PC-3 (cell line): ENCODE results near the gene POLR1A. TPM values are rescaled to one million over a fixed set of nuclear protein-coding genes. Genes with fewer than 3 reads are reported as not detected.

ENCODE experiments used
- ATAC-seq: fragments of 200-7000 bp; cut with Tn5 transposase; 2 replicates; pipeline ENCODE4 v1.9.1; 2020; ENCODE audit warnings: mild to moderate bottlenecking, moderate library complexity
- BruUV-seq: library from RNA; stranded (reverse); fragments of 400-500 nt; replicated peaks from 2 replicates; lab custom pipeline; 2021; lab: Mats Ljungman, UMichigan
- CTCF ChIA-PET: fragments of 300-600 bp; sonication (Branson Sonifier 250); formaldehyde crosslinking; loops from one replicate; lab custom pipeline; 2022; ENCODE audit warnings: antibody characterized with exemption; lab: Charles Lee
- POLR2A ChIA-PET: fragments of 300-600 bp; sonication (Branson Sonifier 250); formaldehyde crosslinking; loops from one replicate; lab custom pipeline; 2022; ENCODE audit warnings: antibody characterized with exemption; ENCODE audit not compliant: unreplicated experiment; lab: Charles Lee
- DNase-seq: peaks from one replicate; pipeline ENCODE4 v3.0.0-alpha.2; 2015
- H2AFZ ChIP-seq: fragments of 300-600 bp; sonication (generic); 2 replicates; pipeline ENCODE4 v1.6.0; 2016; ENCODE audit warnings: antibody characterized with exemption, low read length
- H3F3A ChIP-seq: fragments of 300-600 bp; sonication (generic); one replicate; pipeline ENCODE4 v1.6.0; 2017; ENCODE audit warnings: antibody characterized with exemption, low read length, control low read depth, mild to moderate bottlenecking; ENCODE audit not compliant: unreplicated experiment
- H3K27ac ChIP-seq: fragments of 300-600 bp; sonication (generic); 2 replicates; pipeline ENCODE4 v1.5.1; 2016; ENCODE audit warnings: mild to moderate bottlenecking, low read length
- H3K27me3 ChIP-seq: fragments of 300-600 bp; sonication (generic); 2 replicates; pipeline ENCODE4 v1.6.1; 2016; ENCODE audit warnings: low read length, mixed read lengths
- H3K36me3 ChIP-seq: fragments of 300-600 bp; sonication (generic); 2 replicates; pipeline ENCODE4 v1.6.1; 2016; ENCODE audit warnings: low read depth, mixed run types, low read length, mixed read lengths
- H3K4me1 ChIP-seq: fragments of 300-600 bp; sonication (generic); 2 replicates; pipeline ENCODE4 v1.5.1; 2016; ENCODE audit warnings: low read length; ENCODE audit not compliant: insufficient read depth
- H3K4me2 ChIP-seq: fragments of 300-600 bp; sonication (generic); 2 replicates; pipeline ENCODE4 v1.6.0; 2016; ENCODE audit warnings: low read length
- H3K4me3 ChIP-seq: fragments of 300-600 bp; sonication (generic); 2 replicates; pipeline ENCODE4 v1.5.1; 2016; ENCODE audit warnings: mild to moderate bottlenecking, low read length, mixed read lengths
- H3K79me2 ChIP-seq: fragments of 300-600 bp; sonication (generic); 2 replicates; pipeline ENCODE4 v1.6.1; 2017; ENCODE audit warnings: low read length, mixed read lengths
- H3K9ac ChIP-seq: fragments of 300-600 bp; sonication (generic); 2 replicates; pipeline ENCODE4 v1.6.0; 2016; ENCODE audit warnings: mild to moderate bottlenecking, low read length
- H3K9me2 ChIP-seq: fragments of 300-600 bp; sonication (generic); replicated peaks from 2 replicates; pipeline ENCODE4 v1.6.1; 2016; ENCODE audit warnings: mixed run types, low read length, mixed read lengths
- H3K9me3 ChIP-seq: fragments of 300-600 bp; sonication (generic); 2 replicates; pipeline ENCODE4 v1.6.1; 2016; ENCODE audit warnings: low read length, mixed read lengths
- H4K20me1 ChIP-seq: fragments of 300-600 bp; sonication (generic); 2 replicates; pipeline ENCODE4 v1.6.1; 2016; ENCODE audit warnings: low read length, mixed read lengths
- EZH2 ChIP-seq: fragments of 300-600 bp; sonication (generic); IDR thresholded peaks from one replicate; pipeline ENCODE4 v1.6.1; 2017; ENCODE audit warnings: antibody characterized with exemption, mild to moderate bottlenecking, low read length; ENCODE audit not compliant: unreplicated experiment
- EZH2phosphoT487 ChIP-seq: fragments of 300-600 bp; sonication (generic); IDR thresholded peaks from 2 replicates; pipeline ENCODE4 v1.6.1; 2018; ENCODE audit warnings: mild to moderate bottlenecking, antibody characterized with exemption, low read length, borderline replicate concordance
- intact Hi-C: fragments of 100-400 bp; cut with micrococcal nuclease; formaldehyde crosslinking; loops from 2 replicates; pipeline ENCODE4 v1.9.0; 2023
- total RNA-seq: library from RNA; depleted of rRNA; stranded (reverse); fragments of >200 nt; gene quantifications from 2 replicates; pipeline ENCODE4 v1.2.3, GENCODE V29; 2014
- TF ChIP-seq, protein P1 (sequence below): fragments of 300-600 bp; sonication (generic); conservative IDR thresholded peaks from 2 replicates; pipeline ENCODE4 v1.5.1; 2017; ENCODE audit warnings: antibody characterized with exemption, low read depth, mild to moderate bottlenecking, low read length

Gene POLR1A
- total RNA-seq, 1 experiment from 2014 or later = 25.1 TPM

- BruUV-seq = no TSS peak
- Histone ChIP-seq H3F3A (no peaks in the 10 kb centered on the region), H3K9ac (no peak overlapping the region), H3K4me1 (peaks cover 6% of the 10 kb centered on the region; the same call in 1 of the 2 replicates), H2AFZ (no peak overlapping the region), H4K20me1 (no peaks in the 10 kb centered on the region), H3K4me3 (no peak overlapping the region), H3K27me3 (no peaks in the 10 kb centered on the region), H3K27ac (no peak overlapping the region), H3K9me3 (no peaks in the 10 kb centered on the region), H3K4me2 (no peak overlapping the region), H3K79me2 (no peaks in the 10 kb centered on the region), H3K36me3 (no peaks in the 10 kb centered on the region), H3K9me2 (no peaks in the 10 kb centered on the region)
- intact Hi-C loops = no loop called here
- CTCF ChIA-PET = no interaction called here
- POLR2A ChIA-PET = no interaction called here
- no peak for DNase-seq
- no peak for TF ChIP-seq EZH2
- TF ChIP-seq, protein P1, sequence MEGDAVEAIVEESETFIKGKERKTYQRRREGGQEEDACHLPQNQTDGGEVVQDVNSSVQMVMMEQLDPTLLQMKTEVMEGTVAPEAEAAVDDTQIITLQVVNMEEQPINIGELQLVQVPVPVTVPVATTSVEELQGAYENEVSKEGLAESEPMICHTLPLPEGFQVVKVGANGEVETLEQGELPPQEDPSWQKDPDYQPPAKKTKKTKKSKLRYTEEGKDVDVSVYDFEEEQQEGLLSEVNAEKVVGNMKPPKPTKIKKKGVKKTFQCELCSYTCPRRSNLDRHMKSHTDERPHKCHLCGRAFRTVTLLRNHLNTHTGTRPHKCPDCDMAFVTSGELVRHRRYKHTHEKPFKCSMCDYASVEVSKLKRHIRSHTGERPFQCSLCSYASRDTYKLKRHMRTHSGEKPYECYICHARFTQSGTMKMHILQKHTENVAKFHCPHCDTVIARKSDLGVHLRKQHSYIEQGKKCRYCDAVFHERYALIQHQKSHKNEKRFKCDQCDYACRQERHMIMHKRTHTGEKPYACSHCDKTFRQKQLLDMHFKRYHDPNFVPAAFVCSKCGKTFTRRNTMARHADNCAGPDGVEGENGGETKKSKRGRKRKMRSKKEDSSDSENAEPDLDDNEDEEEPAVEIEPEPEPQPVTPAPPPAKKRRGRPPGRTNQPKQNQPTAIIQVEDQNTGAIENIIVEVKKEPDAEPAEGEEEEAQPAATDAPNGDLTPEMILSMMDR = no peak
- TF ChIP-seq EZH2phosphoT487 = no peak
- ATAC-seq = no peak
Observed at GRCh38 chr2:85998071-85998991, 107.4 kb downstream of the POLR1A start.

- H3K9ac ChIP-seq = no peak overlapping the region
- no peaks in the 10 kb centered on the region for H3K9me3 ChIP-seq
- H4K20me1 ChIP-seq = no peaks in the 10 kb centered on the region
- no TSS peak for BruUV-seq
- DNase-seq (no peak), ATAC-seq (no peak)
- no peaks in the 10 kb centered on the region for H3K79me2 ChIP-seq
- CTCF ChIA-PET = no interaction called here
- POLR2A ChIA-PET = interaction anchor here (0.7 kb wide), 1 partner anchor 26 kb away, joined by 8 read pairs; no protein-coding TSS in a partner anchor
- no peak overlapping the region for H3K4me2 ChIP-seq
- H3K27ac ChIP-seq = no peak overlapping the region
- H3K27me3 ChIP-seq = no peaks in the 10 kb centered on the region
- H3K9me2 ChIP-seq = no peaks in the 10 kb centered on the region
- H3K4me3 ChIP-seq = no peak overlapping the region
- no peaks in the 10 kb centered on the region for H3F3A ChIP-seq
- TF ChIP-seq EZH2 = no peak
- TF ChIP-seq, protein P1 = no peak
- no peak for TF ChIP-seq EZH2phosphoT487
- H2AFZ ChIP-seq = no peak overlapping the region
- intact Hi-C loops = no loop called here
- H3K4me1 ChIP-seq = peaks cover 6% of the 10 kb centered on the region; the same call in 1 of the 2 replicates
- no peaks in the 10 kb centered on the region for H3K36me3 ChIP-seq
Observed at GRCh38 chr2:85997017-85997970, 108.4 kb downstream of the POLR1A start.
